ENCODE data around the gene RAB11FIP3. TPM values are rescaled to one million over a fixed set of nuclear protein-coding genes. Genes with fewer than 3 reads are reported as not detected.

RAB11FIP3 gene
- polyA plus RNA-seq, 4 donors = 72.9 to 144 (median 109) TPM

GRCh38 chr16:543301-544164 is 118.1 kb downstream of the RAB11FIP3 start:
- DNase-seq (ENCODE audit: low read depth in 4 of 4, low spot score in 2 of 4) = no peak

- DNase-seq (ENCODE audit: low read depth in 4 of 4, low spot score in 2 of 4) = no peak
Measured at GRCh38 chr16:544517-544916, 119.1 kb downstream of the RAB11FIP3 start.

GRCh38 chr16:546909-547770 is 121.7 kb downstream of the RAB11FIP3 start:
- DNase-seq (ENCODE audit: low read depth in 4 of 4, low spot score in 2 of 4) = no peak

GRCh38 chr16:548586-548985 is 123.1 kb downstream of the RAB11FIP3 start:
- no peak for DNase-seq (ENCODE audit: low read depth in 4 of 4, low spot score in 2 of 4)

GRCh38 chr16:549544-550263 is 124.3 kb downstream of the RAB11FIP3 start:
- DNase-seq (ENCODE audit: low read depth in 4 of 4, low spot score in 2 of 4) = no peak

- no peak for DNase-seq (ENCODE audit: low read depth in 4 of 4, low spot score in 2 of 4)
Measured at GRCh38 chr16:551210-551609, 125.8 kb downstream of the RAB11FIP3 start.

- DNase-seq (ENCODE audit: low read depth in 4 of 4, low spot score in 2 of 4) = no peak
Measured at GRCh38 chr16:552171-552570, 126.7 kb downstream of the RAB11FIP3 start.

- no peak for DNase-seq (ENCODE audit: low read depth in 4 of 4, low spot score in 2 of 4)
Measured at GRCh38 chr16:553601-554296, 128.3 kb downstream of the RAB11FIP3 start.

- DNase-seq (ENCODE audit: low read depth in 4 of 4, low spot score in 2 of 4) = no peak
Measured at GRCh38 chr16:554297-554621, 128.8 kb downstream of the RAB11FIP3 start.

GRCh38 chr16:554640-555365 is 129.4 kb downstream of the RAB11FIP3 start:
- no peak for DNase-seq (ENCODE audit: low read depth in 4 of 4, low spot score in 2 of 4)

GRCh38 chr16:555528-556473 is 130.4 kb downstream of the RAB11FIP3 start:
- no peak for DNase-seq (ENCODE audit: low read depth in 4 of 4, low spot score in 2 of 4)

GRCh38 chr16:556474-557173 is 131.2 kb downstream of the RAB11FIP3 start:
- DNase-seq (ENCODE audit: low read depth in 4 of 4, low spot score in 2 of 4) = no peak

GRCh38 chr16:557463-558297 is 132.2 kb downstream of the RAB11FIP3 start:
- no peak for DNase-seq (ENCODE audit: low read depth in 4 of 4, low spot score in 2 of 4)

- no peak for DNase-seq (ENCODE audit: low read depth in 4 of 4, low spot score in 2 of 4)
Measured at GRCh38 chr16:558298-559020, 133.0 kb downstream of the RAB11FIP3 start.

GRCh38 chr16:559021-559380 is 133.6 kb downstream of the RAB11FIP3 start:
- DNase-seq (ENCODE audit: low read depth in 4 of 4, low spot score in 2 of 4) = no peak

GRCh38 chr16:559411-560203 is 134.2 kb downstream of the RAB11FIP3 start:
- DNase-seq (ENCODE audit: low read depth in 4 of 4, low spot score in 2 of 4) = no peak

Data from left renal cortex interstitium (tissue), 4 donors.